LNCAP (cell line): Measurements from ENCODE around the gene VAV3.

ENCODE experiments used
- TF ChIP-seq, protein P1 (sequence below): fragments of 450-650 bp; IDR thresholded peaks from 2 replicates; pipeline ENCODE4 v1.5.1; 2017; ENCODE audit warnings: mild to moderate bottlenecking

VAV3 gene

GRCh38 chr1:107835151-107835670, 129.8 kb downstream of the VAV3 start:
- TF ChIP-seq, protein P1, sequence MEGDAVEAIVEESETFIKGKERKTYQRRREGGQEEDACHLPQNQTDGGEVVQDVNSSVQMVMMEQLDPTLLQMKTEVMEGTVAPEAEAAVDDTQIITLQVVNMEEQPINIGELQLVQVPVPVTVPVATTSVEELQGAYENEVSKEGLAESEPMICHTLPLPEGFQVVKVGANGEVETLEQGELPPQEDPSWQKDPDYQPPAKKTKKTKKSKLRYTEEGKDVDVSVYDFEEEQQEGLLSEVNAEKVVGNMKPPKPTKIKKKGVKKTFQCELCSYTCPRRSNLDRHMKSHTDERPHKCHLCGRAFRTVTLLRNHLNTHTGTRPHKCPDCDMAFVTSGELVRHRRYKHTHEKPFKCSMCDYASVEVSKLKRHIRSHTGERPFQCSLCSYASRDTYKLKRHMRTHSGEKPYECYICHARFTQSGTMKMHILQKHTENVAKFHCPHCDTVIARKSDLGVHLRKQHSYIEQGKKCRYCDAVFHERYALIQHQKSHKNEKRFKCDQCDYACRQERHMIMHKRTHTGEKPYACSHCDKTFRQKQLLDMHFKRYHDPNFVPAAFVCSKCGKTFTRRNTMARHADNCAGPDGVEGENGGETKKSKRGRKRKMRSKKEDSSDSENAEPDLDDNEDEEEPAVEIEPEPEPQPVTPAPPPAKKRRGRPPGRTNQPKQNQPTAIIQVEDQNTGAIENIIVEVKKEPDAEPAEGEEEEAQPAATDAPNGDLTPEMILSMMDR: no peak

- TF ChIP-seq, protein P1: no peak
Measured at GRCh38 chr1:107833061-107833460, 131.9 kb downstream of the VAV3 start.

DNA sequence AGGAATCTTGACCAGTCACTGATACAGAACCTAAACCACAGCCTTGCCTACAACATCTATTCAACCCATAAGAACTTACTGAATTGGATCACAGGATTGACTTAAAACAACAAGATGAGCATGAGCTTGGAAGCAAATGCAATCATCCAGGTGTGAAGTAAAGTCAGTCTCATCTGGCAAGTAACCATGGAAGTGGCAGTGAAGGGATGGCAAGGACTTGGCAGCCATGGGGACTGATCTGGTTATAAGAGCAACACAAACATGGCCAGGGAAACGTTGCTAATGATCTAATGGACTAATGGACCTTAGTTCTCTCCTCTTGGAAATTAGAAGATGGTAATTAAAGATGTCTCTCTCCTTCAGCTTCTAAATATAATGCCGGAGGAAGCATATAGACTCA, 133.1 kb downstream of the VAV3 start:
- TF ChIP-seq, protein P1: no peak

- TF ChIP-seq, protein P1: no peak
Measured at GRCh38 chr1:107830526-107830925, 134.5 kb downstream of the VAV3 start.

DNA sequence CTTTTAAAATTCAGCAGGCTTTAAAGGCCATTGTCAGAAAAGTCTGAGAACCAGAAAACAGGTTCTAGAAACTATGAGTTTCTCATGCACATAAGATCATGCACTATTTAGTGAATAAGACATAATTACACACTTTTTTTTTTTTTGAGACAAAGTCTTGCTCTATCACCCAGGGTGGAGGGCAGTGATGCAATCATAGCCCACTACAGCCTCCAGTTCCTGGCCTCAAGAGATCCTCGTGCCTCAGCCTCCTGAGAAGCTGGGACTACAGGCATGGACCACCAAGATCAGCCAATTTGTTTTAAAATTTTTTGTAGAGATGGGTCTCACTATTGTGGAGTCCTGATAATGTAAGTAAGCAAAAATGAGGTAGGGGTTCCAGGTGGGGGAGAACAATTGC, 134.9 kb downstream of the VAV3 start:
- TF ChIP-seq, protein P1: no peak

GRCh38 chr1:107829036-107829770, 135.8 kb downstream of the VAV3 start:
- TF ChIP-seq, protein P1: no peak

GRCh38 chr1:107824946-107825345, 140.0 kb downstream of the VAV3 start:
- TF ChIP-seq, protein P1: no peak

- TF ChIP-seq, protein P1: no peak
Measured at GRCh38 chr1:107821340-107821739, 143.6 kb downstream of the VAV3 start.
